ENCODE results near the gene CBX8.
A peak's percentile ranks its signal among the peaks of the same experiment; 100 is the strongest.

Gene CBX8

GRCh38 chr17:79818026-79818758, 21.3 kb upstream of the CBX8 start:
- no peak for DNase-seq

GRCh38 chr17:79815836-79816461, 19.1 kb upstream of the CBX8 start:
- DNase-seq: no peak

- DNase-seq: no peak
Measured at GRCh38 chr17:79814974-79815835, 18.3 kb upstream of the CBX8 start.

- no peak for DNase-seq
Measured at GRCh38 chr17:79814127-79814973, 17.5 kb upstream of the CBX8 start.

- DNase-seq: no peak
Measured at GRCh38 chr17:79813297-79814126, 16.6 kb upstream of the CBX8 start.

- DNase-seq: no peak
Measured at GRCh38 chr17:79812353-79813258, 15.7 kb upstream of the CBX8 start.

- DNase-seq: no peak
Measured at GRCh38 chr17:79811868-79812352, 15.0 kb upstream of the CBX8 start.

- DNase-seq: peak; percentile 49
Measured at GRCh38 chr17:79811011-79811867, 14.4 kb upstream of the CBX8 start.

GRCh38 chr17:79810130-79811010, 13.5 kb upstream of the CBX8 start:
- peak; percentile 74 for DNase-seq

- DNase-seq: no peak
Measured at GRCh38 chr17:79809530-79810129, 12.8 kb upstream of the CBX8 start.

- no peak for DNase-seq
Measured at GRCh38 chr17:79808763-79809529, 12.1 kb upstream of the CBX8 start.

GRCh38 chr17:79806863-79807720, 10.2 kb upstream of the CBX8 start:
- DNase-seq: no peak

- DNase-seq: no peak
Measured at GRCh38 chr17:79806446-79806760, 9.5 kb upstream of the CBX8 start.

- DNase-seq: no peak
Measured at GRCh38 chr17:79804856-79805696, 8.2 kb upstream of the CBX8 start.

Measured in inflammatory macrophage treated with lipopolysaccharide for 4 hours (primary cell).